Activated naive CD4-positive, alpha-beta T cell (primary cell): Measurements from ENCODE around the gene MSRB1.
"Not testable (repeated sequence)": the region's sequence is repeated elsewhere in the genome, so short reads cannot be mapped to it uniquely, and the experiment has no call there.

Source experiments
- DNase-seq, 4 experiments: peaks; one replicate each; lab custom pipeline; 2025; lab: John Stamatoyannopoulos, UW

The MSRB1 gene

GRCh38 chr16:1960665-1961630 is 17.9 kb upstream of the MSRB1 start:
- DNase-seq: peak in 1 of 4 experiments; percentile 35

DNA sequence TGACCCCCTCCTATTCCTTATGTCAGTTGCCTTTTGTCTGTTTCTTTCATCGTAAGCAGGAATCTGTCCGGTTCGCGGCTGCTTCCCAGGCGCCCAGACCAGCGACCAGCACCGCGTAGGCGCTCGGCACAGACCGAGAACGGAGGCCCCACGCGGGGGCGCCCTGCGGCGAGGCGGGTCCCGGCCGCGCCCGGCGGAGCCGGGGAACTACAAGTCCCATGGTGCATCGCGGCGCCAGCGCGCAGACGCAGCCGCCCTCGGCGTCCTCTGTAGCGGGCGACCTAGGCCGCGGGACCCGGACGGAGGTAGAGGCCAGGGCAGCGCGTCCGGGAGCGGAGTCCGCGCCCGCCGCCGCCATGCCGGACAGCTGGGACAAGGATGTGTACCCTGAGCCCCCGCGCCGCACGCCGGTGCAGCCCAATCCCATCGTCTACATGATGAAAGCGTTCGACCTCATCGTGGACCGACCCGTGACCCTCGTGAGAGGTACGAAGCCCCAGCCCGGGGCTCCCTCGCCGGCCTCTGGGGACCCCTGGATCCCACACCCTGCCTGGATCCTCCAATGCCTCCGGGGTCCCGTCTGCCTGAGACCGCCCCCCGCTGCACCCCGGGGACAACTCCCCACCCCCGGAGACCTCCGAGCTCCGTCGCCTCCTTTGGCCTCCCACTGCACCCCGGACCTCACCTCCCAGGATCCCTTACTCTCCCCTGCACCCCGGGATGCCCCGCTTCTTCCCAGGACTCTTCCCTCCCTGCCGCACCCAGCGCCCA is 16.5 kb upstream of the MSRB1 start, which contains the start of gene NDUFB10:
NDUFB10 (plus strand) TSS at position 270 of the 771 bp plus-strand sequence; CDS start at position 357, 87 bp downstream.
- peak; percentile 75 to 92 (median 86) for DNase-seq

- DNase-seq: no peak
These were observed 15.8 kb upstream of the MSRB1 start for GRCh38 chr16:1958715-1959268.

GRCh38 chr16:1958143-1958491 is 15.1 kb upstream of the MSRB1 start:
- DNase-seq: not testable (repeated sequence)

- DNase-seq: not testable (repeated sequence)
These were observed 14.6 kb upstream of the MSRB1 start for GRCh38 chr16:1957434-1958142.

DNA sequence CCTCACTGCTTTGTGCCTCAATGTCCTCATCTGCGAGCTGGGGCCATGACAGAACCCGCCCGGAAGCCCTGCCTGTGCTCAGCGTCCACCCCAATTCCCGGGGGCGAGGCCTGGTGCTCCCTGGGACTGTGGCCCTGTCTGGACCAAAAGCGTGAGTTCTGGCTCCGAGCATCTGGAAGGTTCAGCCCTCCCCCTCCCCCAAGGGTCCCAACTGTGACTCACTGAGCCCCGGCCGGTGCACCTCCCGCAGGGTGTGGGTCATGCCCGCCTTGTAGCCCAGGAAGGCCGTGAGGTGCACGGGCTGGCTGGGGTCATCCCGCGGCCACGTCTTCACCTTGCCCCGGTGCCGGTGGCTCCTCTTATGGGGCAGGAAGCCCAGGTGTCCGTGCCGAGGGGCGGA is 10.7 kb upstream of the MSRB1 start:
- no peak for DNase-seq

DNA sequence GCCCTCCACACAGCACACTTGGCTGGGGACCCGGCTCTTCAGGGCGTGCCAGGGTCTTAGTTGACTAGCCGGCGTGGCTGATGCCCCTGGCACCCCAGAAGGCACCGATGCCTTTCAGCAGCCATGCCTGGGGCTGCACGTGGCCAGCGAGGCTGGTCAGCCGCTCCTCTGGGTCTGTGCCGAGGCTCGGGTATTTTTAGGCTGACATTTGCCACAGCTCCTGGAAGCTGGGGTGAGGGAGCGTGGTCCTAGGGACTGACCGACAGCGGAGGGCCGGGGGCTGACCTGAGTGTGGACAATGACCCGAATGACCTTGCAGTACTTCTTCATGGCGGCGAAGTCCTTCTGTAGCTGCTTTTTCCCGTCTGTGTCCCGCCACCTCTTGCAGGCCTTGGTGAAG is 7.6 kb upstream of the MSRB1 start:
- DNase-seq: no peak

- no peak for DNase-seq
These were observed 7.0 kb upstream of the MSRB1 start for GRCh38 chr16:1950047-1950446.

DNA sequence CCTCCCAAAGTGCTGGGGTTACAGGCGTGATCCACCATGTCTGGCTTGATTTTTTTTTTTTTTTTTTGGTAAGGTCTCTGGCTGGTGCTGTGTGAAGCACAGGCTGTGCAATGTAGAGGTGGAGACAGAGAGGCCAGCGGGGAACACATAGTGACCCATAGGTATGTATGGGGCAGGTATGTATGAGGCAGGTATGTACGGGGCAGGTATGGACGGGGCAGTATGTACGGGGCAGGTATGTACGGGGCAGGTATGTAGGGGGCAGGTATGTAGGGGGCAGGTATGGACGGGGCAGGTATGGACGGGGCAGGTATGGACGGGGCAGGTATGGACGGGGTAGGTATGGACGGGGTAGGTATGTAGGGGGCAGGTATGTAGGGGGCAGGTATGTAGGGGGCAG is 6.5 kb upstream of the MSRB1 start:
- no peak for DNase-seq

DNA sequence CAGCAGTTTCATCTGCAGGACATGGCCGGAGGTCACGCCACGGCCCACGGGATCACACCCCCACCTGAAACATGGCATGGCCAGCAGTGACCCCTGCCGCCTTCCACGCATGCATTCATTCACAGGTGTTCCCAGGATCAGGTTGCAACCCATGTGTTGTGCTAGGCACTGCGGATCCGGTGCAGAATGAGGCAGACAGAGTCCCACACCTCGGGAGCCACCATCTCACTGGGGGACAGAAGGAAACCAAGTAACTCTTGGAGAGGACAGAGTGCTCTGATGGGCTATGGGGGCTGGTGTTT is 4.3 kb upstream of the MSRB1 start:
- DNase-seq: no peak

- no peak for DNase-seq
These were observed 3.7 kb upstream of the MSRB1 start for GRCh38 chr16:1946495-1947368.

DNA sequence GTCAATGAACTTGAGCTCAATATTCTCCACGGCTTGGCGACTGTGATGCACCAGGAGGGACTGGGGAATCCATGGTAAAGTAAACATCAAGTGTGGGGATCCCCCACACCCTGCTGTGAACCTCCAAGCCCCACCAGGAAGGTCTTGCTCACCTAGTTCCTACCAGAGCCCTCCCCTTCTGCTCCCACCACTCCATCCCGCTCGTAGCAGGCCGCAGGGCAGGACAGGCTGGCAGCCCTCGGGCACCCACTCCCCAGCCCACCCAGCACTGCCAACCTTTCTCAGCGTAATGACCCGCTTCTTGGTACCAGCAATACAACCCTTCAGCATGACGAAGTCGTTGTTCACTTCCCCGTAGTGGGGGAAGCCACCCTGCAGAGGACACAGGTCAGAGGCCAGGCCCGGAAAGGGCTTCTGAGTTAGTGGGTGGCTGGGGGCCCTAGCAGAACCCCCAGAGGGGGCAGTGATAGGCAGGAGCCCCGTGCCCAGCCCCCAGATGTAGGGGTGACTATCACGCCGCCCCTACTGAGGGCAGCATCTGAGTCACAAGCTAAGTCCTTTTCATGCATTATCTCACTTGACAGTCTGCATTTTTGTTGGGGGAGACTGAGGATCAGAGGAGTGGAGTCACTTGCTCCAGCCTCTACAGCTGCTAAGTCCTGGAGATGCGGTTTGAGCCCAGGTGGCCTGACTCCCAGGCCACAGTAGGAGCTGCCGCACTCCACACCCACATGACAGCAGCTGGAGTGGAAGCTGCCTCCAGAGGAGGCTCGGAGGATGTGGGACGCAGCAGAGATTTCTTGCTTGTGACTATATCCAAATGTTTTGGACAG is 2.8 kb upstream of the MSRB1 start:
- DNase-seq: no peak

DNA sequence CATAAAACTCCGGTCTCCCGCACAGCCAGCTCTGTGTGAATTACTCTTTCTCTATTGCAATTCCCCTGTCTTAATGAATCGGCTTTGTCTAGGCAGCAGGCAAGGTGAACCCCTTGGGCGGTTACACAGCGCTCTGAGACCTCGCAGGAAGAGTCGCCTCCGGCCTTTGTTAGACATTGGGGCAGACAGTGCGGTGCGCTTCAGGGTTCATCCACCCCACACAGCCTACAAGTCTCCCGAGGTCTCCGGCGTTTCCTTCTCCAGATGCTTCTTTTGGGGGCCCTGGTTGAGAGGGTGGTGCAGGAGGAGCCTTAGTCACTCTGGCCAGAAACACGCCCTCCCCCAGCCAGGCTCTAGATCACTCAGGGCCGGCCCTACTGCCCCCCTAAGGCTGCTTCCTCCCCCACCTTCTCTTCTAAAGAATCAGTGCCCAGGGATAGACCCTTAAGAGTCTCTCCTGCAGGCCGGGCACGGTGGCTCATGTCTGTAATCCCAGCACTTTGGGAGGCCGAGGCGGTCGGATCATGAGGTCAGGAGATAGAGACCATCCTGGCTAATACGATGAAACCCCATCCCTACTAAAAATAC is 1.7 kb upstream of the MSRB1 start:
- DNase-seq: no peak

DNA sequence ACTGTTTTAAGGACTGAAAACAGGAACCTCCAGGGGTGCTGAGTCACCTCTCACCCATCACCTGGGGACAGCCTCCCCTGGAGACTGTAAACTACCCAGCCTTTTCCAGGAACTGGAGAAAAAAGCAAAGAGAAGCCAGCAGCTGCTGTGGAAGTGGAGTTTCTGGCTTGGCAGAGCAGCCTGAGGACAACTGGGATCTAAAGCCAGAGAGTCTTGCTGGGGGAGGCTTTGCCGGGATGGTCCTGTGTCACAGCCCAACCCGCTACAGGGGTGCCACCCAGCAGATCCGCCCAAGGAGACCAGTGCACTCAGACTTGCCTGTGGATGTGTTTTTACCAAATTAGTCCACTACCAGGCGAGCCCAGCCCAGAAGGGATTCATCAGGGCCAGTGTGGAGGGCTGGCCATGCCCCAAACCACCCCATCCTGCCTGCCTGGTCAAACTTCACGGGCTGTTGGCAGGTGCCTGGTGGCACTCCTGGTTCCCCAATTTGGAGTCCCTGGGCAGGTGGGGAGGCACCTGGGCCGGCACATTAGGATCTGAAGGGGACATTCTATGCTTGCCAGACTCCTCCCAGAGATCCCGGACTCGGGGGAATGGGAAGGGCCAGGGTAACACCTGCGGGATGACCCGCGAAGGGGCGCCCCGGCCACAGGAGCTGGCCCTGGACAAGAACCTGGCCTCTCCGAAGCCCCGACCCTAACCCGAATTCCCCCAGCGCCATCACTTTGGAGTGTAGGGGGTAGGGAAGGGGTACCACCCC is 771 bp downstream of the MSRB1 start:
- DNase-seq: no peak

GRCh38 chr16:1941162-1942046 is 1.6 kb downstream of the MSRB1 start:
- no peak for DNase-seq

DNA sequence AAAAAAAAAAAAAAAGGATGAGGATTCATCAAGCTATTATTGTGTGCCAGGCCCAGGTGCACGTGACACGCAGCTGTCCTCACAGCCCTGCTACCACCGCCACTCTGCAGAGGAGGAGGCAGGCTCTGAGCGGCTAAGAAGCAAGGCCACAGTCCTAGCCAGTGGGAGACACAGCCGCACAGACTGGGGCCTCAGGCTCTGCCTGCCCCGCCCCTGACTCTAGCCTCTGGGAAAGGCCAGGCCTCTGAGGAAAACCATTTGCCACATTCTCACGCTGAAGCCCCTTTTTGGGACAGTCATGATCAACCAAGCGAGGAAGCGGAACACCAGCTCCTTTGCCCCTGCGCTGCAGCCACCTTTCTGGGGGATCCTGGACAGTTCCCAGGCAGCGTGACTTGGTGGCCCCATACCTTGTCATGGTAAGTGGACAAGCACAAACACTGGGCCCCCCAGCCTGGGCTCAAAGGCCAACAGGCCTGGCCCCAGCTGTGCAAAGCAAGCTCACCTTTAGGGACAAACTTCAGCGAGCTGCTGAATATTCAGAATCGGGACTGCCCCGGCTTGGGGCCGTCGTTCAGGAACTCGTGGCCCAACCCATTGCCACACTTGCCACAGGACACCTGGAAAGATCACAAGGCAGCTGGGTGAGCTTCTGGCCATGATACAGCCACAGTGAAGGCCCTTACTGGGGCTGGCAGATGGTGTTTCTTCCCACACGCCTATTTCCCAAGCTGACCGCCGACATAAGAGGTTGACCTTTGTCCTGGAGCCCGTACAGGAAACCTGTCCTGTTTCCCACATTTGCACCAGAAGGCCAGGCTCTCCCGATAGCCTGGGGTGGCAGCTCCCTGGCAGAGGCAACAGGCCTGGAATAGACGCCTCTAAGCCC is 2.5 kb downstream of the MSRB1 start:
- DNase-seq: no peak

GRCh38 chr16:1939833-1940232 is 3.2 kb downstream of the MSRB1 start:
- not testable (repeated sequence) for DNase-seq
